Kidney (tissue), 14 donors: Measurements from ENCODE around the gene MED27. TPM values are rescaled to one million over a fixed set of nuclear protein-coding genes. Genes with fewer than 3 reads are reported as not detected.

Experiments used
- DNase-seq, 5 donors: peaks; one replicate each; pipeline ENCODE4 v3.0.0-alpha.2; 2013 to 2020
- FAIRE-seq: peaks from 2 replicates; lab custom pipeline; 2012; peaks lifted over from hg19 to GRCh38; lab: Jason Lieb, UNC
- H3K27ac ChIP-seq, 2 donors: one replicate each; pipeline ENCODE4 v1.7.0; 2013; ENCODE audit warnings: low read depth in 2 of 2, low read length in 2 of 2, inconsistent platforms in 1 of 2
- H3K27me3 ChIP-seq: one replicate; pipeline ENCODE4 v1.7.1; 2013; ENCODE audit warnings: low read length, inconsistent platforms; ENCODE audit not compliant: control insufficient read depth, insufficient read depth
- H3K36me3 ChIP-seq, 3 donors: one replicate each; pipeline versions ENCODE4 v1.7.0 to v1.7.1; 2013; ENCODE audit warnings: low read length in 3 of 3, control low read depth in 1 of 3, inconsistent platforms in 1 of 3; ENCODE audit not compliant: insufficient read depth in 3 of 3, control insufficient read depth in 2 of 3
- H3K4me1 ChIP-seq, 3 donors: one replicate each; pipeline versions ENCODE4 v1.7.0 to v1.7.1; 2013; ENCODE audit warnings: low read length in 3 of 3, inconsistent platforms in 1 of 3, low read depth in 1 of 3; ENCODE audit not compliant: control insufficient read depth in 2 of 3, insufficient read depth in 2 of 3
- H3K4me3 ChIP-seq, 3 donors: one replicate each; pipeline versions ENCODE4 v1.7.0 to v1.8.1; 2013; ENCODE audit warnings: low read length in 3 of 3, control low read depth in 1 of 3, inconsistent platforms in 1 of 3
- H3K9ac ChIP-seq, 3 donors: one replicate each; pipeline versions ENCODE4 v1.7.0 to v1.7.1; 2013; ENCODE audit warnings: low read length in 3 of 3, control low read depth in 1 of 3, inconsistent platforms in 1 of 3
- H3K9me3 ChIP-seq, 3 donors: one replicate each; pipeline versions ENCODE4 v1.7.0 to v1.7.1; 2013; ENCODE audit warnings: low read length in 3 of 3, control low read depth in 1 of 3, inconsistent platforms in 1 of 3; ENCODE audit not compliant: control insufficient read depth in 2 of 3, insufficient read depth in 1 of 3
- intact Hi-C: fragments of 100-400 bp; cut with DNase I; formaldehyde crosslinking; loops from one replicate; pipeline ENCODE4 v1.11.1; 2022
- polyA plus RNA-seq: library from polyadenylated mRNA; stranded (reverse); fragments of 350-450 nt; fragmentation: Illumina TruSeq; extraction: RNeasy Lipid Tissue Mini Kit (QIAGEN cat#74804); gene quantifications from one replicate; pipeline ENCODE4 v1.2.3, GENCODE V29; 2014; ENCODE audit warnings: low read depth, low replicate concordance; ENCODE audit not compliant: insufficient read depth
- total RNA-seq: library from RNA; stranded (reverse); fragmentation: NEBNext Ultra II Directional; extraction: Animal tissue kit (Norgen Biotek cat#: 25700); gene quantifications from one replicate; pipeline ENCODE4 v1.2.1, GENCODE V29; 2021
- TF ChIP-seq, protein P1 (sequence below): IDR thresholded peaks from 3 replicates; pipeline ENCODE4 v1.5.1; 2012; ENCODE audit warnings: mild to moderate bottlenecking, moderate library complexity, borderline replicate concordance; ENCODE audit not compliant: insufficient read depth; ENCODE audit errors: extremely low read depth
- donor health status: control.
- donor health status: control.
- donor health status: control.
- donor health status: control.
- donor health status: control.
- donor health status: DM: yes; HTN: yes; CAD: no.
- donor health status: Normal renal cell carcinoma (clear cell type).

MED27 gene
- total and polyA plus RNA-seq, 2 donors from 2014 or later, result 15.9 to 23.1 TPM

DNA sequence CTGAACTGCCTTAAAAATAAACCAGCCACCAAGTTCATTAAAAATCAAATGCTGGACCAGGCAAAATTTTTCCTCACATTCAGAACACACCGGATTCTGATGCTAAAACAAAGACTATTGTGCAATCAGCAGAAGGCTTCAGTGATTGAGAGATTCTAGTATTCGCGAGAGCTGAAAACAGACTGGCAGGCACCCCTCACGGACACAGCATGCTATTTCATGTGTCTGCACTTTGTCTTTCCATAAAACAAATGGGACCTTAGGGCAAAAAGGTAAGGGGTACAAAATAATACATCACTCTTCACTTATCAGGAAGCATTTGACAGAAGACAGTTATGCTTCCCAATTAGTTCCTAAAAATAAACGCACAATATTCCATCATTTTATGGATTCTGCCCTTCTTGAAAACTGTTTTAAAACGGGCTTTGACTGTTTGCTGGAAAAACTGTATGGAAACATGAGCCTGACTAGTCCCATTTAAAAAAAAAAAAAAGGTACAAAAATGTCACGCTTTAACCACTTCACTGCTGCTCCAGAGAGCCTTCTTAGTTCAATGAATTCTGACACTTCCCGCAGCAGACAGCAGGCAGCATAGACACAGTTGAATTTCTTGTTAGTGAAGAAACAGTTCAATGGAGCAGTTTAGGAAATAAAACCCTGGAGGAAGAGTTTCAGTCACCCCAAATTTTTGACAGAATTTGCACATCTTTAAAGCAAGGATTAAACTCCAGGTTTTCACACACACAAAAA, 99.2 kb downstream of the MED27 start:
- Histone ChIP-seq H3K27ac (no peak overlapping the region), H3K4me3 (no peak overlapping the region), H3K4me1 (no peaks in the 10 kb centered on the region), H3K27me3 (no peaks in the 10 kb centered on the region), H3K9ac (no peak overlapping the region), H3K36me3 (no peaks in the 10 kb centered on the region), H3K9me3 (no peaks in the 10 kb centered on the region)
- TF ChIP-seq, protein P1, sequence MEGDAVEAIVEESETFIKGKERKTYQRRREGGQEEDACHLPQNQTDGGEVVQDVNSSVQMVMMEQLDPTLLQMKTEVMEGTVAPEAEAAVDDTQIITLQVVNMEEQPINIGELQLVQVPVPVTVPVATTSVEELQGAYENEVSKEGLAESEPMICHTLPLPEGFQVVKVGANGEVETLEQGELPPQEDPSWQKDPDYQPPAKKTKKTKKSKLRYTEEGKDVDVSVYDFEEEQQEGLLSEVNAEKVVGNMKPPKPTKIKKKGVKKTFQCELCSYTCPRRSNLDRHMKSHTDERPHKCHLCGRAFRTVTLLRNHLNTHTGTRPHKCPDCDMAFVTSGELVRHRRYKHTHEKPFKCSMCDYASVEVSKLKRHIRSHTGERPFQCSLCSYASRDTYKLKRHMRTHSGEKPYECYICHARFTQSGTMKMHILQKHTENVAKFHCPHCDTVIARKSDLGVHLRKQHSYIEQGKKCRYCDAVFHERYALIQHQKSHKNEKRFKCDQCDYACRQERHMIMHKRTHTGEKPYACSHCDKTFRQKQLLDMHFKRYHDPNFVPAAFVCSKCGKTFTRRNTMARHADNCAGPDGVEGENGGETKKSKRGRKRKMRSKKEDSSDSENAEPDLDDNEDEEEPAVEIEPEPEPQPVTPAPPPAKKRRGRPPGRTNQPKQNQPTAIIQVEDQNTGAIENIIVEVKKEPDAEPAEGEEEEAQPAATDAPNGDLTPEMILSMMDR, result no peak
- DNase-seq (peak in 1 of 5 donors; percentile 46), FAIRE-seq (no peak)
- intact Hi-C loops, result no loop called here

DNA sequence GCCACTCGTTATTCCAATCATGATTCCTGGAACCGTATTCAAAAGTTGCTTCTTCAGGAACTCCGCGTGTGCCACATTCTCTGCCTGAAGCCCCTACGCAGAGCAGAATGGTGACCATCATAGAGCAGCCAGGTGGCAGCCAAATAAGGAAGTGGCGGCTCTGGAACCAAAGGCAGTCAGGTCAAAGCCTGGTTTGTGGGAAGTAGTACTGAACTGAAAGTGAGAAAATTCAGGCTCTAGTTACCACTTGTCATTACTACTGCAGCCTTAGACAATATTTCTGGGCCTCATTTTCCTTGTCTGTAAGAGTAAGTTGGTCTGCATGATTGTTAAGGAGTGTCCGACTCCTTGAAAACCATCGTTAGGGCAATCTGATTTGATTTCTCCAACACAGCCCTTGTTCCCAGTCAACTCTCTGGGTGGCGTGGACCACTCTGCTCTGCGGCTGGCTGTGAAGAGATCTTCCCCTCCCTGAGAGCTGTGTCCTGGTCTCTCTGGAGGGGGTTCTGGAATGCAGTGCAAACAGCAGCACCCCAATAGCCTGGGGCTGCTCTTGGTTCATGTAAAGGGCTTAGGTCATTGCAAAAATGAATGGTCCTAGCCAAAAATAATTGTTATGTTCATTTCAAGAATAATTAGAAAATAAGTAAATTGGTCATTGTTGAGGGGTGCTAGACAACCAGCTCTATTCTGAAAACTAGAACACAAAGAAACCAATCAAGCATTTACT, 102.4 kb downstream of the MED27 start:
- no peak overlapping the region for H3K4me3 ChIP-seq
- TF ChIP-seq, protein P1, result no peak
- intact Hi-C loops, result no loop called here
- FAIRE-seq (no peak), DNase-seq (no peak)
- H3K9me3 ChIP-seq, result no peaks in the 10 kb centered on the region
- H3K36me3 ChIP-seq, result no peaks in the 10 kb centered on the region
- no peaks in the 10 kb centered on the region for H3K4me1 ChIP-seq
- H3K27ac ChIP-seq, result no peak overlapping the region
- no peak overlapping the region for H3K9ac ChIP-seq
- no peaks in the 10 kb centered on the region for H3K27me3 ChIP-seq

DNA sequence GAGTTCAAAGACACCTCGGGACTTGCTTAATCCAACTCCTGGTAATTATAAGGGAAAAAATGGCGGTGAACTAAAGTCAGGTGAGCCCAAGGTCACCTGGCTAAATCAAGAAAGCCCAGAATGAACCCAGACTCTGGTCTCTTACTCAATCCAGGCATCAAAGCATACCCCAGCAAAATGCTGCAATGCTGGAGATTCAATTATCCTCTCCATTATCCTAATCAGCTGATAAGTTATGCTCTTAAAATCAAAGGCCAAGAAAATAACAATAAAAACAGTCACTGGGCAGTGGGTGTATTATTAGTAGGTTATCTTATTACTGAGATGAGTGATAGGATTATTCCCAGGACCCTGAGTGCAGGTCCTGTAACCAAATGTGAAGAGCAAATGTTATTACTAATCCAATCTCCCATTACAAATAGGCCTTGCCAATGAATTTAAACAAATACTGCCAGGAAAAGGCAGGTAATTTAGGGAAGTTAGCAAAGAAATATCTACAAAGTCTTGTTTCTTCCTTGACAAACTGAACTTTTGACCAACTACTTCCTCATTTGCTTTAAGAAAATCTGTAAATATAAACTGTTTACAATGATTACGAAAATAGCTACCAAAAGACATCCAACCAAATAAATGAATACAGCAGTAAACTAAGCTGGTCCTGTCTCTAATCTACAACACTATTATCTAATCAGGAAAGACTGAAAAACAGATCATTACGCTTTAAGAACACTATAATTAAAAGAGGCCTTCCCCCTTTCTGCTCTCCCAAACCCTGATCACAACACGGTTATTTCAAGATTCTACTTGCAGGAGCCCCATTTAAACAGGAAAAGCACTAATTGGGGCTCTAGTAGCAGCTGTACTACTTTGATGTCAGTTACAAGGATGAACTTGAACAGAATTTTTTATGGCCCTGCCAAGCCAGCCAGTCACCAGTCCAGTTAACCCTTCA, 103.2 kb downstream of the MED27 start:
- Histone ChIP-seq H3K27ac (no peak overlapping the region), H3K27me3 (no peaks in the 10 kb centered on the region), H3K4me1 (no peaks in the 10 kb centered on the region), H3K9ac (no peak overlapping the region), H3K9me3 (no peaks in the 10 kb centered on the region), H3K4me3 (no peak overlapping the region), H3K36me3 (no peaks in the 10 kb centered on the region)
- FAIRE-seq, result no peak
- TF ChIP-seq, protein P1, result no peak
- DNase-seq, result no peak
- intact Hi-C loops, result no loop called here
